T-helper 2 cell treated with Interferon-gamma antibody and Interleukin-4, amounts not matched to agents 100 ng/mL and 5 ng/mL, for 36 hours (primary cell): ENCODE data around the gene SRSF11. TPM values are rescaled to one million over a fixed set of nuclear protein-coding genes. Genes with fewer than 3 reads are reported as not detected.

Experiments used
- intact Hi-C: fragments of 100-400 bp; cut with micrococcal nuclease; formaldehyde crosslinking; loops from one replicate; pipeline ENCODE4 v1.15.1; 2023
- total RNA-seq: library from RNA; stranded (reverse); gene quantifications from 2 replicates; pipeline ENCODE4 v1.2.3, GENCODE V29; 2022

Gene SRSF11
- total RNA-seq, 1 donor from 2014 or later, result 191 TPM

DNA sequence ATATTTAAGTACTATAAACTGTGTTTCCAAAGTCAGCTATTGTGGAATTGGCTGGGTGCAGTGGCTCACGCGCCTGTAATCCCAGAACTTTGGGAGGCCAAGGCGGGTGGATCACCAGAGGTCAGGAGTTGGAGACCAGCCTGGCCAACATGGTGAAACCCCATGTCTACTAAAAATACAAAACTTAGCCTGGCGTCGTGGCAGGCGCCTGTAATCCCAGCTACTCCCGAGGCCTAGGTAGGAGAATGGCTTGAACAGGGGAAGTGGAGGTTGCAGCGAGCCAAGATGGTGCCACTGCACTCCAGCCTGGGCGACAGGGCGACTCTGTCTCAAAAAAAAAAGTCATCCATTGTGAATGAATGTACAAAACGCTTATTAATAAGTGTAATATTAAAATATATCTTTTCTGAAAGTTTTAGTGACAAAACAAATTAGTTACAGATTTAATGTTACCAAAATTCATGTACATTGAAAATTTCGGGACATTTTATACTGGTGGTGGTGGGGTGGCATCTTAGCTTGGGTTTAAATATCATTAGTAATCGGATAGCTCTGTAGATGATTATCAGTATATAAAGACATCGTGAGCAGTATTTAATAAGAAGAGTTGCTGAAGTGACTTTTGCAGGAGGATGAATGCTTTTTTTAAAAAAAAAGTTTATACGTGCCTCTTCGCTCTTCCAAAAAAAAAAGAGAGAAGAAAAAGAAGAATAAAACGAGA, 503 bp upstream of the SRSF11 start:
- intact Hi-C loops, result loop anchor here (1.0 kb wide), 4 partner anchors 15 to 861 kb away; partner anchors contain the start of genes ANKRD13C, LRRC40 and ZRANB2

DNA sequence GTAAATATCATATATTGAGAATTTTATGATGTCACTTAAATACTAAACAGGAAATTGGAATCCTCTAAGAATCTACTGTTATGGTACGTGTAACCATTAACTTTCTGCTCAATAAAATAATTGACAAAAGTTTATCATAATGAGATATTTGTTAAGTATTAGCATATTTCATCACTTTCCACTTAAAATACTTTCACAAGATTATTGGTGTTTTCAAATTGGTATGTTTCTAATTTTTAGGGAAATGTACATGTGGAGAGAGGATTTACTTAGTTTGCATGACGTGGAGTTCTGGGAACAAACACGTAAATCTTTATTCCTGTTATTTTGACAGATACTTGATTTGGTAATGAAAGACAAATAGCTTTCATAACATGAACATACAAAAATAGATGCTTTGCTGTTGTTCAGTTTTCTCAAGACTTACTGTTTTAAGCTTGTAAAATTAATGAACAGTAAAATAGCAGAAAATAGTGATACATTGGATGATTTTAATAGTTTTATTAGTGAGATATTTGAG, 1.6 kb downstream of the SRSF11 start:
- intact Hi-C loops, result no loop called here

DNA sequence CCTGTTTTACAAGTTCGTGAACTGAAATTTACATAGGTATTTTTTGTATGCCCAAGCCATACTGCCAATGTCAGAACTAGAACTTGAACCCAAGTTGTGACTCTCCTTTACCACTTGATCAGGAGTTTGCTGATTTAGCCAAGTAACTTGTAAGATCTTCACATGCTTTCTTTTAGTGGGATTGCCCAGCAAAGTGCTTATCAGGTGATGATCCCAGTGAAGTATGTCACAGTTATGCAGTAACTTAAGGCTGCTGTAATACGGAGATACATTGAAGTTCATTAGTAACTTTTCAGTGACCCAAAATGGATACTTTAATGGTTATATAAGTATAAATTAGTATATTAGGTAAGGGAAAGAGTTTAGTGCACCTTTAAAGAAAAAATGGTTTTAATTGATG, 3.8 kb downstream of the SRSF11 start:
- intact Hi-C loops, result no loop called here

GRCh38 chr1:70227439-70227838, 6.3 kb downstream of the SRSF11 start:
- intact Hi-C loops, result no loop called here

- intact Hi-C loops, result no loop called here
These were observed 7.5 kb downstream of the SRSF11 start for GRCh38 chr1:70228670-70229069.

- intact Hi-C loops, result loop anchor here (2.0 kb wide), 1 partner anchor 13 kb away; no protein-coding TSS in a partner anchor
These were observed 10.3 kb downstream of the SRSF11 start for GRCh38 chr1:70231475-70231874.

DNA sequence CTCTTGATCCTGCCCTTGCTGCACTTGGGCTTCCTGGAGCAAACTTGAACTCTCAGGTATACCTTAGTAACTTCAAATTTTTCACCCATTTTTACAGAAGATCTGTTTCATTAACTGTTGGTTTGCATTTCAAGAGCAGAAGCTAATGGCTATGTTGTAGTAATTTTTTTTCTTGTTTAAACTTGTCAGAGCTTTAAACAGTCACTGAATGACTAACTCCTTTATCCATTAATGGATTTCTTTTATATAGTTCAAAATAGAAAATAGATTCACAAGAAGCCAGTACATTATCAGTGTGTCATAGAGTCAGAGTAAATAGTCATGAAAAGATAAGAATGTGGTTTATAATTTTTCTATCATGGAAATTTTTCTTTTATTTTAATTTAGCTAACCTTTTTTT, 13.6 kb downstream of the SRSF11 start:
- intact Hi-C loops, result no loop called here

GRCh38 chr1:70239940-70240339, 18.8 kb downstream of the SRSF11 start:
- intact Hi-C loops, result no loop called here

DNA sequence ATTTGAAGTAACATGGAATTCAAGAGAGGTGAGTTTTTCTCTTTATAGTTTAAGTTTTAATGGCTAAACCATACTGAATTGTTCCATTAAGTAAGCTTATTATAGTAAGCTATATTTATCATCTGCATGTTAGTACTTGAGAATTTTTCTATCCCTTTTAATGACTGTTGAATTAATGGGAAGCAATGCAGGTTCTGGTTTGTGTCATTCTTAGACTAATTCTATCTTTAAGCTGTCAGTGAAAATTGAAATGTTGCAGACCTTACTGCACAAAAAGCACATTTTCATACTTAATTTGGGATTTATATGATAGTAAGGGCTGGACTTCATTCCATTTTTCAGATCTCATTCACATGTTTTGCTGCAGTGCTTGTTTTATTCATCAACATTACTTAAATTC, 25.9 kb downstream of the SRSF11 start:
- intact Hi-C loops, result no loop called here

DNA sequence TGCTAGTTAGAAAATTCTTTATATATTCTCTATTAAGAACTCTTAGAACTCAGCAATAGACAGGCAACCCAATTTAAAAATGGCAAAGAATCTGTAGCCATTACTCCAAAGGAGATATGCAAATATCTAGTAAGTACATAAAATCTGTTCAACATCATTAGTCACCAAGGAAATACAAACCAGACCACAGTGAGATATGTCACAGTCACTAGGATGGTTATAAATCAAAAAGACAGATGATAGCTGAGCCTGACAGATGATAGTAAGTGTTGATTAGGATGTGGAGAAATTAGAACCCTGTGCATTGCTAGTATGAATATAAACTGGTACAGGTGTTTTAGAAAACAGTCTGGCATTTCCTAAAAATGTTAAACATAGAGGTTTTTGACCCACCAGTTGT, 26.6 kb downstream of the SRSF11 start:
- intact Hi-C loops, result no loop called here

DNA sequence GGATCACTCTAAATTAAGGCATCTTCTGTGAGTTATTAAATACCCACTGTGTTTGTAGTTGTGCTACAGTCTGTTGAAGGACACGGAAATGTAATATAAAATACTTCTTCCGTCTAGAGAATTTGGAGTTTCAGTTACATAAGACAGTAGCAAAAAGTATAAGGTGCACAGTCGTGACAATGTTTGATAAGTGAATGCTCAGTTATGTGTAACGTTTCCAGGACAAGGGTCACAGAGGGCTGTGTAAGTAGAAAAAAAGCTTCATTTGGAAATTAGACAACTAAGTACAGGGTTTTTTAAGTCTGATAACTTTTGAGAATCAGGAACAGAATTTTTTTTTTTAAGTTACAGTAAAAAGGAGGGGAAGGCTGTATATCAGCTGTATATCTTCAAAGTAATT, 27.5 kb downstream of the SRSF11 start:
- intact Hi-C loops, result no loop called here

- intact Hi-C loops, result no loop called here
These were observed 35.5 kb downstream of the SRSF11 start for GRCh38 chr1:70256664-70257063.

GRCh38 chr1:70264839-70265238, 43.7 kb downstream of the SRSF11 start:
- intact Hi-C loops, result no loop called here

GRCh38 chr1:70265946-70266345, 44.8 kb downstream of the SRSF11 start:
- intact Hi-C loops, result no loop called here

- intact Hi-C loops, result no loop called here
These were observed 56.7 kb downstream of the SRSF11 start for GRCh38 chr1:70277875-70278274.

DNA sequence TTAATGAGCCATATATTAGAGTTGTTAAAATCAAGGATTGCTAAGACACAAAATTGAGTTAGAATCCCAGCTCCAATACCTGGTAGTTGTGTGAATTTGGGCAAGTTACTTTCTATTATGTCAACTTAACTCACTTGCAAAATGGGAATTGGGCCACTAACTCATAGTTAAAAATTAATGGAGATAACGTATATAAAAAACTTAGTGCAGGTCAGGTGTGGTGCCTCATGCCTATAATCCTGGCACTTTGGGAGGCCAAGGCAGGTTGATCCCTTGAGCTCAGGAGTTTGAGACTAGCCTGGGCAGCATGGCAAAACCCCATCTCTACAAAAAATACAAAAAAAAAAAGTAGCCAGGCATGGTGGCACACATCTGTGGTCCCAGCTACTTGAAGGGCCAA, 57.5 kb downstream of the SRSF11 start:
- intact Hi-C loops, result no loop called here

DNA sequence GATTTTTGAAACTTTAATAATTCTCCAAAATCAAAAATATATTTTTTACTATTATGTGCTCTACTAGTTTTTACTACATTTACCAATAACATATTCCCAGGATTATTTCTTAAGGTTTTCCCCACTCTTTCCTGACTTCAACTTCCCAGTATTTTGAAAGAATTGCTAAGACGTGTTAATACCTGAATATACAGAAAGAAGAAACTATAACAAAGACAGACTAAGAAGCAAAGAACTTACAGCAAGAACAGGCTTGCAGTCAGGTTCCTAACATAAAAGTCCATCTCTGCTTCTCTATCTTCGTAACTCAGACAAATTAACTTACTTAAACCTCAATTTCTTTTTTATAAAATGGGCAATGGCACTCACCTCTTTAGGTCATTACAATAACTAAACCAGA, 63.2 kb downstream of the SRSF11 start:
- intact Hi-C loops, result no loop called here

GRCh38 chr1:70286453-70286852, 65.3 kb downstream of the SRSF11 start:
- intact Hi-C loops, result no loop called here

DNA sequence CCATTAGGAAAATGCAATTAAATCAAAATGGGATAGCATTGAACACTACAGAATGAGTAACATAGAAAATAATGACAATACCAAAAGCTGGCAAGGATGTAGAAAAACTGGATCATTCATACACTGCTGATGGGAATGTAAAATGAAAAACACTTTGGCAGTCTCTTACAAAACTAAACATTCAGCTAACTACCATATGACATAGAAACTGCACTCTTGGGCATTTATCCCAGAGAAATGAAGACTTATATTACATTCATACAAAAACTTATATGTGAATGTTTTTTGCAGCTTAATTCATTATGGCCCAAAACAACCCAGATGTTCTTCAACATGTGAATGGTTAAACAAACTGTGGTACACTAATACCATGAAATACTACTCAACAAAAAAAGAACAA, 67.0 kb downstream of the SRSF11 start:
- intact Hi-C loops, result no loop called here

DNA sequence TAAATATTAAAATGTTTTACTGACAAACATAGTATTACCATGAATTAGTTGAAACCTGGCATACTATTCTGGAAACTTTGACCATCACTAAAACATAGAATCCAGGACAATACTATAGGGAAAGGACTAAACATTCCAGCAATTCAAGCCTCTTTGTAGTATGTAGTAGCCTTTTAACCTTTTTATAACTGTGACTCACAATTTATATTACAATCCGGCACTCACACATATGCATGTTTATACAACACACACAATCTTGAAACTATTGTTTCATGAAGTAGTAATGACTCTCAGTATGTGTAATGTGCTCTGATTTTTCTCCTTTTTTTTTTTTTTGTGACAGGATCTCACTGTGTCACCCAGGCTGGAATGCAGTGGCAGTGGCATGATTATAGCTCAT, 69.0 kb downstream of the SRSF11 start:
- intact Hi-C loops, result no loop called here

- intact Hi-C loops, result no loop called here
These were observed 72.1 kb downstream of the SRSF11 start for GRCh38 chr1:70293186-70293843.

DNA sequence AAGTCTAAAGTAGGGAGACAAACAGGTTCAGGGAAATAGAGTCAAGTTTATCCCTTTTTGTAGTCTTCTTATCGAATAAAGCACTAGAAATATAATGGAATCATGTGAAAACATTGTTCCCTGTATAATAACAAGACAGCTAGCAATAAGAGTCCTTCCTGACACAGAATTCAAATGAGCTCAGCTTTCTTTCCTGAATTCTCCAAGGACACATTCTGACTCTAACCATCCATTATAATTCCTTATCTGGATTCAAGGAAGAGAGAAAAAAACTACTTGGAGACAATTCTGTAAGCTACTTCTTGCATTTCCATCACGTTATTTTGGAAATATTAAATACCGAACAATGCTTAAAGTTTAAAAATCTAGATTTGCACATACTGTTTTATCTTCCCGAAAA, 74.6 kb downstream of the SRSF11 start:
- intact Hi-C loops, result no loop called here

- intact Hi-C loops, result no loop called here
These were observed 78.3 kb downstream of the SRSF11 start for GRCh38 chr1:70299472-70299871.
